IPS-NIHi7 (cell line): Measurements from ENCODE around the gene NAGPA.

ENCODE experiments used
- DNase-seq: peaks from one replicate; pipeline ENCODE4 v3.0.0; 2012; ENCODE audit warnings: mixed read lengths; ENCODE audit errors: extremely low spot score

NAGPA gene

GRCh38 chr16:5003211-5003610, 30.5 kb downstream of the NAGPA start:
- no peak for DNase-seq

- DNase-seq: no peak
Measured at GRCh38 chr16:5002699-5003143, 31.0 kb downstream of the NAGPA start.

- no peak for DNase-seq
Measured at GRCh38 chr16:5001986-5002385, 31.7 kb downstream of the NAGPA start.

GRCh38 chr16:5001571-5001970, 32.2 kb downstream of the NAGPA start:
- no peak for DNase-seq

GRCh38 chr16:5000573-5001001, 33.1 kb downstream of the NAGPA start:
- no peak for DNase-seq

GRCh38 chr16:4994719-4995434, 38.9 kb downstream of the NAGPA start:
- DNase-seq: no peak

GRCh38 chr16:4991754-4992153, 42.0 kb downstream of the NAGPA start:
- no peak for DNase-seq

GRCh38 chr16:4990415-4990814, 43.3 kb downstream of the NAGPA start:
- DNase-seq: no peak

- no peak for DNase-seq
Measured at GRCh38 chr16:4989391-4990006, 44.2 kb downstream of the NAGPA start.

GRCh38 chr16:4988647-4989046, 45.1 kb downstream of the NAGPA start:
- DNase-seq: no peak

GRCh38 chr16:4987580-4988374, 46.0 kb downstream of the NAGPA start:
- peak; percentile 76 for DNase-seq

GRCh38 chr16:4987250-4987579, 46.5 kb downstream of the NAGPA start:
- DNase-seq: no peak

GRCh38 chr16:4984174-4984990, 49.4 kb downstream of the NAGPA start:
- DNase-seq: no peak

GRCh38 chr16:4982056-4982867, 51.5 kb downstream of the NAGPA start:
- DNase-seq: peak; percentile 9

- no peak for DNase-seq
Measured at GRCh38 chr16:4981473-4981872, 52.3 kb downstream of the NAGPA start.

GRCh38 chr16:4980691-4981090, 53.0 kb downstream of the NAGPA start:
- no peak for DNase-seq

- peak; percentile 7 for DNase-seq
Measured at GRCh38 chr16:4979736-4980660, 53.7 kb downstream of the NAGPA start.

- no peak for DNase-seq
Measured at GRCh38 chr16:4979164-4979563, 54.6 kb downstream of the NAGPA start.

- DNase-seq: no peak
Measured at GRCh38 chr16:4976611-4977145, 57.1 kb downstream of the NAGPA start.

- no peak for DNase-seq
Measured at GRCh38 chr16:4976079-4976478, 57.7 kb downstream of the NAGPA start.
